Measurements from ENCODE around the gene ABHD17A.

The ABHD17A gene

GRCh38 chr19:1830978-1831377, 54.3 kb downstream of the ABHD17A start:
- TF ChIP-seq GATA1 (IDR thresholded peaks at IDR 0.05; ENCODE audit: low read depth, low read length) (no peak), POLR2A (IDR thresholded peaks at IDR 0.05; ENCODE audit: low read length) (no peak)
- no peak for DNase-seq

- DNase-seq = no peak
- TF ChIP-seq POLR2A (IDR thresholded peaks at IDR 0.05; ENCODE audit: low read length) = no peak
- TF ChIP-seq GATA1 (IDR thresholded peaks at IDR 0.05; ENCODE audit: low read depth, low read length) = no peak
Observed at GRCh38 chr19:1830568-1830967, 54.7 kb downstream of the ABHD17A start.

GRCh38 chr19:1829958-1830357, 55.3 kb downstream of the ABHD17A start:
- no peak for DNase-seq
- TF ChIP-seq POLR2A (IDR thresholded peaks at IDR 0.05; ENCODE audit: low read length) (no peak), GATA1 (IDR thresholded peaks at IDR 0.05; ENCODE audit: low read depth, low read length) (no peak)

- DNase-seq = no peak
- TF ChIP-seq POLR2A (IDR thresholded peaks at IDR 0.05; ENCODE audit: low read length) (no peak), GATA1 (IDR thresholded peaks at IDR 0.05; ENCODE audit: low read depth, low read length) (no peak)
Observed at GRCh38 chr19:1828279-1829238, 56.7 kb downstream of the ABHD17A start.

- DNase-seq = no peak
- no peak for TF ChIP-seq POLR2A (IDR thresholded peaks at IDR 0.05; ENCODE audit: low read length)
- no peak for TF ChIP-seq GATA1 (IDR thresholded peaks at IDR 0.05; ENCODE audit: low read depth, low read length)
Observed at GRCh38 chr19:1827566-1828278, 57.6 kb downstream of the ABHD17A start.
